Neuronal stem cell (in vitro differentiated cells): Measurements from ENCODE around the gene PTCH1.
A peak's percentile ranks its signal among the peaks of the same experiment; 100 is the strongest.

Experiments used
- DNase-seq: peaks from one replicate; pipeline ENCODE4 v3.0.0-alpha.2; 2013; ENCODE audit warnings: low spot score
- H2AFZ ChIP-seq: one replicate; pipeline ENCODE4 v1.6.1; 2013; ENCODE audit warnings: mild to moderate bottlenecking, low read length, inconsistent platforms
- H2AK5ac ChIP-seq: 2 replicates; pipeline ENCODE4 v1.6.1; 2013; ENCODE audit warnings: low read depth, mild to moderate bottlenecking, inconsistent platforms, low read length, moderate library complexity, mixed read lengths
- H2BK120ac ChIP-seq: 2 replicates; pipeline ENCODE4 v1.6.1; 2013; ENCODE audit warnings: low read depth, mild to moderate bottlenecking, inconsistent platforms, low read length, moderate library complexity, mixed read lengths
- H2BK12ac ChIP-seq: one replicate; pipeline ENCODE4 v1.6.1; 2013; ENCODE audit warnings: low read length, inconsistent platforms
- H2BK15ac ChIP-seq: 2 replicates; pipeline ENCODE4 v1.6.1; 2013; ENCODE audit warnings: mild to moderate bottlenecking, low read length, inconsistent platforms, mixed read lengths
- H2BK5ac ChIP-seq: one replicate; pipeline ENCODE4 v1.6.1; 2013; ENCODE audit warnings: inconsistent platforms, mild to moderate bottlenecking, low read length, moderate library complexity
- H3K14ac ChIP-seq: one replicate; pipeline ENCODE4 v1.6.1; 2013; ENCODE audit warnings: low read length, inconsistent platforms
- H3K18ac ChIP-seq: 2 replicates; pipeline ENCODE4 v1.6.1; 2013; ENCODE audit warnings: low read length, inconsistent platforms
- H3K23ac ChIP-seq: 2 replicates; pipeline ENCODE4 v1.6.1; 2013; ENCODE audit warnings: low read depth, mild to moderate bottlenecking, mixed read lengths, low read length, inconsistent platforms; ENCODE audit not compliant: poor library complexity
- H3K27ac ChIP-seq: replicated peaks from 3 replicates; pipeline ENCODE4 v1.5.1; 2013; ENCODE audit warnings: low read length, inconsistent platforms
- H3K27me3 ChIP-seq, 3 experiments: 2 replicates each; pipeline ENCODE4 v1.6.1; 2013; ENCODE audit warnings: low read length in 3 of 3, mild to moderate bottlenecking in 2 of 3, inconsistent platforms in 1 of 3, low read depth in 1 of 3, mixed read lengths in 1 of 3, moderate library complexity in 1 of 3; ENCODE audit not compliant: control insufficient read depth in 3 of 3, insufficient read depth in 3 of 3
- H3K36me3 ChIP-seq, 2 donors: replicated peaks in 1 of 2; 2 replicates each; pipeline ENCODE4 v1.6.1; 2013; ENCODE audit warnings: low read length in 2 of 2; ENCODE audit not compliant: control insufficient read depth in 2 of 2, insufficient read depth in 2 of 2
- H3K4ac ChIP-seq: 2 replicates; pipeline ENCODE4 v1.6.1; 2013; ENCODE audit warnings: inconsistent platforms, mild to moderate bottlenecking, low read length, moderate library complexity
- H3K4me1 ChIP-seq, 2 donors: 1 replicate in 1 of 2; 2 replicates in 1 of 2; pipeline ENCODE4 v1.6.1; 2013; ENCODE audit warnings: low read length in 2 of 2, low read depth in 1 of 2; ENCODE audit not compliant: control insufficient read depth in 2 of 2, insufficient read depth in 1 of 2
- H3K4me2 ChIP-seq: one replicate; pipeline ENCODE4 v1.6.1; 2013; ENCODE audit warnings: mild to moderate bottlenecking, low read length, inconsistent platforms; ENCODE audit not compliant: insufficient read depth, poor library complexity, severe bottlenecking
- H3K4me3 ChIP-seq, 2 donors: 2 replicates each; pipeline ENCODE4 v1.5.1; 2013; ENCODE audit warnings: low read length in 2 of 2, mild to moderate bottlenecking in 2 of 2, inconsistent platforms in 1 of 2, moderate library complexity in 1 of 2
- H3K79me1 ChIP-seq: one replicate; pipeline ENCODE4 v1.6.1; 2013; ENCODE audit warnings: low read depth, mild to moderate bottlenecking, inconsistent platforms, low read length, moderate library complexity
- H3K9ac ChIP-seq: one replicate; pipeline ENCODE4 v1.6.1; 2013; ENCODE audit warnings: mild to moderate bottlenecking, low read depth, low read length, inconsistent platforms; ENCODE audit not compliant: poor library complexity
- H3K9me3 ChIP-seq, 2 donors: replicated peaks in 1 of 2; 2 replicates each; pipeline versions ENCODE3 to v1.6.1; 2013; ENCODE audit warnings: low read length in 2 of 2, mild to moderate bottlenecking in 2 of 2, inconsistent platforms in 1 of 2, low read depth in 1 of 2, mixed read lengths in 1 of 2, moderate library complexity in 1 of 2; ENCODE audit not compliant: control insufficient read depth in 2 of 2, insufficient read depth in 1 of 2
- H4K8ac ChIP-seq: one replicate; pipeline ENCODE4 v1.6.1; 2013; ENCODE audit warnings: low read depth, mild to moderate bottlenecking, inconsistent platforms, low read length, moderate library complexity
- H4K91ac ChIP-seq: one replicate; pipeline ENCODE4 v1.6.1; 2013; ENCODE audit warnings: low read length, low read depth, mild to moderate bottlenecking, inconsistent platforms; ENCODE audit not compliant: poor library complexity
- WGBS, 2 donors: extraction: QIAGEN DNeasy Blood & Tissue Kit; methylation state at CpG; one replicate each; pipeline ENCODE4 v1.1.7; 2013; ENCODE audit warnings: missing lambda C conversion rate in 2 of 2, mixed read lengths in 1 of 2; ENCODE audit not compliant: insufficient read length in 2 of 2, insufficient replicate concordance in 1 of 2; ENCODE audit errors: extremely low coverage in 2 of 2; 5-methylcytosine and 5-hydroxymethylcytosine counted together

The PTCH1 gene

GRCh38 chr9:95556521-95556920 is 39.8 kb upstream of the PTCH1 start:
- Histone ChIP-seq H2BK5ac (no peak overlapping the region), H3K27ac (no peak overlapping the region), H3K18ac (no peak overlapping the region), H3K4me3 (no peak overlapping the region), H4K8ac (no peak overlapping the region), H2BK12ac (no peak overlapping the region), H2BK120ac (no peak overlapping the region), H2AK5ac (no peak overlapping the region), H2AFZ (no peak overlapping the region), H2BK15ac (no peak overlapping the region), H3K14ac (no peak overlapping the region), H3K4me2 (no peak overlapping the region), H3K4ac (no peak overlapping the region), H4K91ac (no peak overlapping the region), H3K9me3 (peaks cover 8% of the 10 kb centered on the region in 2 donors), H3K9ac (no peak overlapping the region), H3K23ac (no peak overlapping the region), H3K4me1 (peaks cover 0 to 13% of the 10 kb centered on the region in 2 donors), H3K27me3 (peaks cover 0 to 17% (median 3%) of the 10 kb centered on the region in 3 experiments), H3K36me3 (no peaks in the 10 kb centered on the region), H3K79me1 (no peaks in the 10 kb centered on the region)
- no CpG with 5 or more reads among the region's 10 CpGs for WGBS, 2 donors
- DNase-seq: no peak

GRCh38 chr9:95552814-95553546 is 36.2 kb upstream of the PTCH1 start:
- Histone ChIP-seq H2AFZ (peak overlapping the region; percentile 62), H4K91ac (no peak overlapping the region), H2AK5ac (no peak overlapping the region), H2BK15ac (peak overlapping the region; percentile 65), H3K36me3 (no peaks in the 10 kb centered on the region), H3K14ac (no peak overlapping the region), H3K4me2 (peak overlapping the region; percentile 70), H3K4me1 (peaks cover 0 to 13% of the 10 kb centered on the region in 2 donors), H3K27ac (no peak overlapping the region), H3K9ac (peak overlapping the region; percentile 53), H2BK120ac (no peak overlapping the region), H3K27me3 (peaks cover 0 to 17% (median 3%) of the 10 kb centered on the region in 3 experiments), H3K23ac (no peak overlapping the region), H3K9me3 (peaks cover 8% of the 10 kb centered on the region in 2 donors), H2BK12ac (peak overlapping the region; percentile 24), H4K8ac (no peak overlapping the region), H2BK5ac (no peak overlapping the region), H3K79me1 (no peaks in the 10 kb centered on the region), H3K4me3 (peak overlapping the region in 1 of 2 donors; percentile 72), H3K18ac (peak overlapping the region; percentile 89), H3K4ac (no peak overlapping the region)
- WGBS, 2 donors: no CpG with 5 or more reads among the region's 43 CpGs
- no peak for DNase-seq

- Histone ChIP-seq H4K8ac (no peak overlapping the region), H2BK15ac (no peak overlapping the region), H3K14ac (peak overlapping the region; percentile 91), H3K4ac (no peak overlapping the region), H2BK120ac (no peak overlapping the region), H3K4me2 (no peak overlapping the region), H2AK5ac (no peak overlapping the region), H2BK5ac (no peak overlapping the region), H3K27me3 (peaks cover 0 to 17% (median 3%) of the 10 kb centered on the region in 3 experiments), H3K18ac (peak overlapping the region; percentile 84), H3K4me3 (no peak overlapping the region), H3K23ac (no peak overlapping the region), H3K36me3 (no peaks in the 10 kb centered on the region), H2BK12ac (no peak overlapping the region), H3K79me1 (no peaks in the 10 kb centered on the region), H3K27ac (no peak overlapping the region), H4K91ac (no peak overlapping the region), H3K9ac (no peak overlapping the region), H3K4me1 (peaks cover 0 to 10% of the 10 kb centered on the region in 2 donors), H2AFZ (no peak overlapping the region), H3K9me3 (peaks cover 8% of the 10 kb centered on the region in 2 donors)
- WGBS, 2 donors: no CpG with 5 or more reads among the region's 6 CpGs
- DNase-seq: no peak
Measured at GRCh38 chr9:95552255-95552654, 35.5 kb upstream of the PTCH1 start.

GRCh38 chr9:95551406-95551805 is 34.6 kb upstream of the PTCH1 start:
- Histone ChIP-seq H3K9me3 (peaks cover 5 to 8% of the 10 kb centered on the region in 2 donors), H4K8ac (no peak overlapping the region), H2AK5ac (no peak overlapping the region), H3K4me3 (no peak overlapping the region), H3K79me1 (no peaks in the 10 kb centered on the region), H3K9ac (no peak overlapping the region), H2BK120ac (no peak overlapping the region), H3K14ac (no peak overlapping the region), H3K4ac (no peak overlapping the region), H3K4me1 (peaks cover 0 to 6% of the 10 kb centered on the region in 2 donors), H2BK12ac (no peak overlapping the region), H2BK5ac (no peak overlapping the region), H2AFZ (no peak overlapping the region), H3K4me2 (no peak overlapping the region), H3K36me3 (no peaks in the 10 kb centered on the region), H3K18ac (no peak overlapping the region), H3K27me3 (peaks cover 0 to 17% (median 3%) of the 10 kb centered on the region in 3 experiments), H2BK15ac (no peak overlapping the region), H3K23ac (no peak overlapping the region), H3K27ac (no peak overlapping the region), H4K91ac (no peak overlapping the region)
- WGBS, 2 donors: no CpG with 5 or more reads among the region's 4 CpGs
- no peak for DNase-seq
